ENCODE data around the gene GNMT.
A peak's percentile ranks its signal among the peaks of the same experiment; 100 is the strongest.
"Not testable (repeated sequence)": the region's sequence is repeated elsewhere in the genome, so short reads cannot be mapped to it uniquely, and the experiment has no call there.

The GNMT gene

GRCh38 chr6:42974919-42975505, 14.5 kb downstream of the GNMT start:
- DNase-seq (ENCODE audit: low spot score) = no peak

- no peak for DNase-seq (ENCODE audit: low spot score)
Observed at GRCh38 chr6:42978487-42978838, 17.9 kb downstream of the GNMT start.

- peak; percentile 97 for DNase-seq (ENCODE audit: low spot score)
Observed at GRCh38 chr6:42978839-42979522, 18.4 kb downstream of the GNMT start, which contains the start of gene PEX6. Gene PEX6 (minus strand): TSS chr6:42979181. CDS start chr6:42979150, 31 bp downstream.

GRCh38 chr6:42979523-42980177, 19.1 kb downstream of the GNMT start:
- no peak for DNase-seq (ENCODE audit: low spot score)

- DNase-seq (ENCODE audit: low spot score) = no peak
Observed at GRCh38 chr6:42981836-42982235, 21.3 kb downstream of the GNMT start.

GRCh38 chr6:42984001-42984923, 23.7 kb downstream of the GNMT start, which contains the start of gene PPP2R5D:
Gene PPP2R5D (plus strand): TSS chr6:42984570. CDS start chr6:42984678, 108 bp downstream.
- DNase-seq (ENCODE audit: low spot score) = peak; percentile 99

GRCh38 chr6:42984924-42985475, 24.4 kb downstream of the GNMT start:
- no peak for DNase-seq (ENCODE audit: low spot score)

GRCh38 chr6:42987533-42988451, 27.2 kb downstream of the GNMT start:
- no peak for DNase-seq (ENCODE audit: low spot score)

GRCh38 chr6:42988486-42989020, 28.0 kb downstream of the GNMT start:
- DNase-seq (ENCODE audit: low spot score) = no peak

- DNase-seq (ENCODE audit: low spot score) = no peak
Observed at GRCh38 chr6:42989923-42990322, 29.4 kb downstream of the GNMT start.

- DNase-seq (ENCODE audit: low spot score) = no peak
Observed at GRCh38 chr6:42993445-42993844, 32.9 kb downstream of the GNMT start.

- no peak for DNase-seq (ENCODE audit: low spot score)
Observed at GRCh38 chr6:42996513-42996912, 36.0 kb downstream of the GNMT start.

GRCh38 chr6:42998205-42998604, 37.7 kb downstream of the GNMT start:
- DNase-seq (ENCODE audit: low spot score) = not testable (repeated sequence)

GRCh38 chr6:43001843-43002242, 41.3 kb downstream of the GNMT start:
- no peak for DNase-seq (ENCODE audit: low spot score)

- DNase-seq (ENCODE audit: low spot score) = no peak
Observed at GRCh38 chr6:43005844-43006243, 45.3 kb downstream of the GNMT start.

- DNase-seq (ENCODE audit: low spot score) = no peak
Observed at GRCh38 chr6:43006251-43006650, 45.7 kb downstream of the GNMT start.

GRCh38 chr6:43007126-43007525, 46.6 kb downstream of the GNMT start:
- no peak for DNase-seq (ENCODE audit: low spot score)

- DNase-seq (ENCODE audit: low spot score) = peak; percentile 32
Observed at GRCh38 chr6:43009124-43009523, 48.6 kb downstream of the GNMT start.

- DNase-seq (ENCODE audit: low spot score) = no peak
Observed at GRCh38 chr6:43011207-43011606, 50.7 kb downstream of the GNMT start.

- no peak for DNase-seq (ENCODE audit: low spot score)
Observed at GRCh38 chr6:43012364-43012763, 51.8 kb downstream of the GNMT start.
